HepG2 (cell line): ENCODE data around the gene SP5. TPM values are rescaled to one million over a fixed set of nuclear protein-coding genes. Genes with fewer than 3 reads are reported as not detected.
A peak's percentile ranks its signal among the peaks of the same experiment; 100 is the strongest.

Experiments used
- EEA1 ChIP-seq: sonication (generic); formaldehyde crosslinking; IDR thresholded peaks from 2 replicates; pipeline ENCODE4 v1.5.1; 2020; ENCODE audit warnings: mild to moderate bottlenecking, missing genetic modification reagents, borderline replicate concordance
- ESRRA ChIP-seq: sonication (generic); formaldehyde crosslinking; IDR thresholded peaks from 2 replicates; pipeline ENCODE4 v1.5.1; 2020; ENCODE audit warnings: mild to moderate bottlenecking, low read depth, missing genetic modification reagents
- MED13 ChIP-seq: sonication (generic); formaldehyde crosslinking; IDR thresholded peaks from 2 replicates; pipeline ENCODE4 v1.5.0; 2020; ENCODE audit warnings: missing genetic modification reagents
- NAIF1 ChIP-seq: sonication (generic); formaldehyde crosslinking; IDR thresholded peaks from 2 replicates; pipeline ENCODE4 v1.5.0; 2020; ENCODE audit warnings: mild to moderate bottlenecking, missing genetic modification reagents, borderline replicate concordance
- SP4 ChIP-seq: sonication (generic); formaldehyde crosslinking; IDR thresholded peaks from 2 replicates; pipeline ENCODE4 v1.8.1; 2023; ENCODE audit warnings: mild to moderate bottlenecking, missing genetic modification reagents
- ZBTB37 ChIP-seq: sonication (generic); formaldehyde crosslinking; IDR thresholded peaks from 2 replicates; pipeline ENCODE4 v1.4.0; 2020; ENCODE audit warnings: mild to moderate bottlenecking, missing genetic modification reagents
- ZBTB42 ChIP-seq: sonication (generic); formaldehyde crosslinking; IDR thresholded peaks from 2 replicates; pipeline ENCODE4 v1.5.0; 2020; ENCODE audit warnings: mild to moderate bottlenecking, missing genetic modification reagents
- ZNF205 ChIP-seq: IDR thresholded peaks from 2 replicates; pipeline ENCODE4 v1.6.1; 2018; ENCODE audit warnings: missing biosample characterization, missing genetic modification reagents
- ZNF317 ChIP-seq: sonication (generic); formaldehyde crosslinking; IDR thresholded peaks from 2 replicates; pipeline ENCODE4 v1.5.0; 2020; ENCODE audit warnings: mild to moderate bottlenecking, missing genetic modification reagents
- ZNF552 ChIP-seq: sonication (generic); formaldehyde crosslinking; IDR thresholded peaks from 2 replicates; pipeline ENCODE4 v1.9.0; 2022; ENCODE audit warnings: missing genetic modification reagents, mild to moderate bottlenecking, borderline replicate concordance
- ZNF777 ChIP-seq: sonication (generic); formaldehyde crosslinking; IDR thresholded peaks from 2 replicates; pipeline ENCODE4 v1.4.0; 2020; ENCODE audit warnings: missing genetic modification reagents
- ZNF878 ChIP-seq: sonication (generic); formaldehyde crosslinking; IDR thresholded peaks from 2 replicates; pipeline ENCODE4 v1.8.1; 2023; ENCODE audit warnings: mild to moderate bottlenecking, missing genetic modification reagents, moderate library complexity
- polyA plus RNA-seq, 8 experiments: library from polyadenylated mRNA; depleted of rRNA in 3 of 8; stranded (reverse) in 7 of 8; unstranded in 1 of 8; fragments of >200 nt; fragmentation: Illumina TruSeq in 4 of 8; extraction: Trizol in 4 of 8; gene quantifications; 2 replicates each; pipeline versions ENCODE4 v1.2.1 to v1.2.3, GENCODE V29; 2011 to 2016; ENCODE audit warnings: low read depth in 4 of 8, missing spikeins in 1 of 8, mixed read lengths in 1 of 8; ENCODE audit not compliant: insufficient read depth in 1 of 8
- total RNA-seq, 5 experiments: library from RNA; depleted of rRNA; stranded (reverse); fragments of >200 nt; fragmentation: Illumina TruSeq; extraction: Trizol; gene quantifications; 2 replicates each; pipeline ENCODE4 v1.2.3, GENCODE V29; 2016; ENCODE audit warnings: low read depth in 1 of 5
- TF ChIP-seq, protein P1 (sequence below): sonication (generic); formaldehyde crosslinking; IDR thresholded peaks from 2 replicates; pipeline ENCODE4 v1.4.0; 2020; ENCODE audit warnings: missing genetic modification reagents
- TF ChIP-seq, protein P2 (sequence below): IDR thresholded peaks from 2 replicates; pipeline ENCODE4 v1.6.1; 2016; ENCODE audit warnings: mild to moderate bottlenecking, missing biosample characterization, missing genetic modification reagents
- TF ChIP-seq, protein P3 (sequence below): IDR thresholded peaks from 2 replicates; pipeline ENCODE4 v1.6.1; 2018; ENCODE audit warnings: missing genetic modification reagents
- TF ChIP-seq, protein P4 (sequence below): IDR thresholded peaks from 2 replicates; pipeline ENCODE4 v1.6.1; 2012; ENCODE audit warnings: low read depth, low read length, improper control_type of control experiment
- TF ChIP-seq, protein P5 (sequence below): sonication (generic); formaldehyde crosslinking; IDR thresholded peaks from 2 replicates; pipeline ENCODE4 v1.4.0; 2020; ENCODE audit warnings: missing genetic modification reagents, low read depth, mild to moderate bottlenecking, borderline replicate concordance
- TF ChIP-seq, protein P6 (sequence below): fragments of 450-650 bp; IDR thresholded peaks from 2 replicates; pipeline ENCODE4 v1.6.1; 2017
- TF ChIP-seq, protein P7 (sequence below): IDR thresholded peaks from 2 replicates; pipeline ENCODE4 v1.6.1; 2016; ENCODE audit warnings: missing compliant biosample characterization, missing genetic modification reagents, borderline replicate concordance

SP5 gene
- total and polyA plus RNA-seq, 2 of the 13 experiments (the other 11 are each of a cell fraction or from before 2014, with no cell fraction given): 50.8 to 119 TPM

DNA sequence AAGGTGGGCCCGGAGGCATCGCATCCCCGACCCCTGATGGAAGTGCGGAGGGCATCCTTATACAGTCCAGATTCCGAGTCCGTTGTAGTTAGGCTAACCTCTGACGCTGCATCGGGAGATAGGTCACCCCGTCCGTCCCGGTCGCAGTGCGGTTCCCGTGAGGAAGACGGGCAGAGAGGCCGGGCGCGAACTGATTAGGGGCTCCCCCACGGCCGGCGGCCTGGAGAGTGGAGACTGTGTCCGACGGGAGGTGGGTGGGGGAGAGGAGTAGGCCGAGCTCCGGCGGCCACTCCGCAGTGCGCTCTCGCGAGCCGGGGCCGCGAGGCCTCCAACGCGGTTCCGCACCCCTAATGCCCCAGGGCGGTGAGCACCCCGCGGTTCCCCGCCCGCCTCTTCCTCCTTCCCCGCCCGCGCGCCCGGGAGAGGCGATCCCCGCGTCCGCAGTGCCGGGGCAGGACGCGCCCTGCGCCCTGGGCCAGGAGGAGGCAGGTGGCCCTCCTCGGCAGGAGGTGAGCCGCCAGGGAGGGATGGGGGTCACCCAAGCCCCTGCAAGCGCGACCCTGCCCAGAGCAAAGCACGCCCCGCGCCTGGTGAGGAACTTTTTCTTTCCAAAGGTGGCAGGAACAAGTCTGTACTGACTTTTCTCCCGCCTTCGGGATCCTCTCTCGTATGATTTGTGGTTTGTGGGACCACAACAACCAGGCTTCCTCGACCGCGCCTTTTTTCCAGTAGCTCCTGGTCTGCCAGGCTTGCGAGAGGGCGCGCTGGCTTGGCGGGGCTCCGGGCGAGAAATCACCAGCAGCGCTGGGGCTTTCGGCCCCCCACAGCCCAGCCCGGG is 1.4 kb upstream of the SP5 start (continued):
- TF ChIP-seq, protein P1, sequence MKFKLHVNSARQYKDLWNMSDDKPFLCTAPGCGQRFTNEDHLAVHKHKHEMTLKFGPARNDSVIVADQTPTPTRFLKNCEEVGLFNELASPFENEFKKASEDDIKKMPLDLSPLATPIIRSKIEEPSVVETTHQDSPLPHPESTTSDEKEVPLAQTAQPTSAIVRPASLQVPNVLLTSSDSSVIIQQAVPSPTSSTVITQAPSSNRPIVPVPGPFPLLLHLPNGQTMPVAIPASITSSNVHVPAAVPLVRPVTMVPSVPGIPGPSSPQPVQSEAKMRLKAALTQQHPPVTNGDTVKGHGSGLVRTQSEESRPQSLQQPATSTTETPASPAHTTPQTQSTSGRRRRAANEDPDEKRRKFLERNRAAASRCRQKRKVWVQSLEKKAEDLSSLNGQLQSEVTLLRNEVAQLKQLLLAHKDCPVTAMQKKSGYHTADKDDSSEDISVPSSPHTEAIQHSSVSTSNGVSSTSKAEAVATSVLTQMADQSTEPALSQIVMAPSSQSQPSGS (CRISPR knock-in tag): no peak; the same call in 1 of the 2 replicates
- TF ChIP-seq, protein P2, sequence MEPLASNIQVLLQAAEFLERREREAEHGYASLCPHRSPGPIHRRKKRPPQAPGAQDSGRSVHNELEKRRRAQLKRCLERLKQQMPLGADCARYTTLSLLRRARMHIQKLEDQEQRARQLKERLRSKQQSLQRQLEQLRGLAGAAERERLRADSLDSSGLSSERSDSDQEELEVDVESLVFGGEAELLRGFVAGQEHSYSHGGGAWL (CRISPR knock-in tag): no peak
- TF ChIP-seq ZNF317 (CRISPR knock-in tag) (0 out of 2 replicates have a peak, but pooled peaks have one; percentile 43), ESRRA (0 out of 2 replicates have a peak, but pooled peaks have one; percentile 33), ZBTB42 (CRISPR knock-in tag) (no peak), EEA1 (CRISPR knock-in tag) (no peak), ZNF552 (CRISPR knock-in tag) (no peak), ZBTB37 (no peak), ZNF777 (CRISPR knock-in tag) (0 out of 2 replicates have a peak, but pooled peaks have one; percentile 6), SP4 (no peak), MED13 (CRISPR knock-in tag) (0 out of 2 replicates have a peak, but pooled peaks have one; percentile 18), NAIF1 (no peak), ZNF878 (no peak), ZNF205 (no peak)
- TF ChIP-seq, protein P3, sequence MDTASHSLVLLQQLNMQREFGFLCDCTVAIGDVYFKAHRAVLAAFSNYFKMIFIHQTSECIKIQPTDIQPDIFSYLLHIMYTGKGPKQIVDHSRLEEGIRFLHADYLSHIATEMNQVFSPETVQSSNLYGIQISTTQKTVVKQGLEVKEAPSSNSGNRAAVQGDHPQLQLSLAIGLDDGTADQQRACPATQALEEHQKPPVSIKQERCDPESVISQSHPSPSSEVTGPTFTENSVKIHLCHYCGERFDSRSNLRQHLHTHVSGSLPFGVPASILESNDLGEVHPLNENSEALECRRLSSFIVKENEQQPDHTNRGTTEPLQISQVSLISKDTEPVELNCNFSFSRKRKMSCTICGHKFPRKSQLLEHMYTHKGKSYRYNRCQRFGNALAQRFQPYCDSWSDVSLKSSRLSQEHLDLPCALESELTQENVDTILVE (CRISPR knock-in tag): no peak
- TF ChIP-seq, protein P4, sequence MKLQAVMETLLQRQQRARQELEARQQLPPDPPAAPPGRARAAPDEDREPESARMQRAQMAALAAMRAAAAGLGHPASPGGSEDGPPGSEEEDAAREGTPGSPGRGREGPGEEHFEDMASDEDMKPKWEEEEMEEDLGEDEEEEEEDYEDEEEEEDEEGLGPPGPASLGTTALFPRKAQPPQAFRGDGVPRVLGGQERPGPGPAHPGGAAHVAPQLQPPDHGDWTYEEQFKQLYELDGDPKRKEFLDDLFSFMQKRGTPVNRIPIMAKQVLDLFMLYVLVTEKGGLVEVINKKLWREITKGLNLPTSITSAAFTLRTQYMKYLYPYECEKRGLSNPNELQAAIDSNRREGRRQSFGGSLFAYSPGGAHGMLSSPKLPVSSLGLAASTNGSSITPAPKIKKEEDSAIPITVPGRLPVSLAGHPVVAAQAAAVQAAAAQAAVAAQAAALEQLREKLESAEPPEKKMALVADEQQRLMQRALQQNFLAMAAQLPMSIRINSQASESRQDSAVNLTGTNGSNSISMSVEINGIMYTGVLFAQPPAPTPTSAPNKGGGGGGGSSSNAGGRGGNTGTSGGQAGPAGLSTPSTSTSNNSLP: no peak
- TF ChIP-seq, protein P5, sequence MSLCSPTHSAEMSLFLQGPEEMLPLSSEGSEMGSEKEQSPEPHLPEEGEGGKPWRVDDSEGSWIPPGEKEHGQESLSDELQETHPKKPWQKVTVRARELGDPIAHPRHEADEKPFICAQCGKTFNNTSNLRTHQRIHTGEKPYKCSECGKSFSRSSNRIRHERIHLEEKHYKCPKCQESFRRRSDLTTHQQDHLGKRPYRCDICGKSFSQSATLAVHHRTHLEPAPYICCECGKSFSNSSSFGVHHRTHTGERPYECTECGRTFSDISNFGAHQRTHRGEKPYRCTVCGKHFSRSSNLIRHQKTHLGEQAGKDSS (CRISPR knock-in tag): no peak
- TF ChIP-seq, protein P6, sequence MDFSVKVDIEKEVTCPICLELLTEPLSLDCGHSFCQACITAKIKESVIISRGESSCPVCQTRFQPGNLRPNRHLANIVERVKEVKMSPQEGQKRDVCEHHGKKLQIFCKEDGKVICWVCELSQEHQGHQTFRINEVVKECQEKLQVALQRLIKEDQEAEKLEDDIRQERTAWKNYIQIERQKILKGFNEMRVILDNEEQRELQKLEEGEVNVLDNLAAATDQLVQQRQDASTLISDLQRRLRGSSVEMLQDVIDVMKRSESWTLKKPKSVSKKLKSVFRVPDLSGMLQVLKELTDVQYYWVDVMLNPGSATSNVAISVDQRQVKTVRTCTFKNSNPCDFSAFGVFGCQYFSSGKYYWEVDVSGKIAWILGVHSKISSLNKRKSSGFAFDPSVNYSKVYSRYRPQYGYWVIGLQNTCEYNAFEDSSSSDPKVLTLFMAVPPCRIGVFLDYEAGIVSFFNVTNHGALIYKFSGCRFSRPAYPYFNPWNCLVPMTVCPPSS: no peak
- TF ChIP-seq, protein P7, sequence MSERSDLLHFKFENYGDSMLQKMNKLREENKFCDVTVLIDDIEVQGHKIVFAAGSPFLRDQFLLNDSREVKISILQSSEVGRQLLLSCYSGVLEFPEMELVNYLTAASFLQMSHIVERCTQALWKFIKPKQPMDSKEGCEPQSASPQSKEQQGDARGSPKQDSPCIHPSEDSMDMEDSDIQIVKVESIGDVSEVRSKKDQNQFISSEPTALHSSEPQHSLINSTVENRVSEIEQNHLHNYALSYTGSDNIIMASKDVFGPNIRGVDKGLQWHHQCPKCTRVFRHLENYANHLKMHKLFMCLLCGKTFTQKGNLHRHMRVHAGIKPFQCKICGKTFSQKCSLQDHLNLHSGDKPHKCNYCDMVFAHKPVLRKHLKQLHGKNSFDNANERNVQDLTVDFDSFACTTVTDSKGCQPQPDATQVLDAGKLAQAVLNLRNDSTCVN (CRISPR knock-in tag): no peak
